ENCODE data around the gene FLOT1. TPM values are rescaled to one million over a fixed set of nuclear protein-coding genes. Genes with fewer than 3 reads are reported as not detected.

The FLOT1 gene, protein sequence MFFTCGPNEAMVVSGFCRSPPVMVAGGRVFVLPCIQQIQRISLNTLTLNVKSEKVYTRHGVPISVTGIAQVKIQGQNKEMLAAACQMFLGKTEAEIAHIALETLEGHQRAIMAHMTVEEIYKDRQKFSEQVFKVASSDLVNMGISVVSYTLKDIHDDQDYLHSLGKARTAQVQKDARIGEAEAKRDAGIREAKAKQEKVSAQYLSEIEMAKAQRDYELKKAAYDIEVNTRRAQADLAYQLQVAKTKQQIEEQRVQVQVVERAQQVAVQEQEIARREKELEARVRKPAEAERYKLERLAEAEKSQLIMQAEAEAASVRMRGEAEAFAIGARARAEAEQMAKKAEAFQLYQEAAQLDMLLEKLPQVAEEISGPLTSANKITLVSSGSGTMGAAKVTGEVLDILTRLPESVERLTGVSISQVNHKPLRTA
- total RNA-seq = 90.3 and 99.3 TPM in 2 replicates

GRCh38 chr6:30742316-30743098 lies at the start of gene FLOT1:
Gene FLOT1, minus strand, starts transcription at chr6:30742687. Its CDS starts 498 bp downstream, at chr6:30742189.

DNA sequence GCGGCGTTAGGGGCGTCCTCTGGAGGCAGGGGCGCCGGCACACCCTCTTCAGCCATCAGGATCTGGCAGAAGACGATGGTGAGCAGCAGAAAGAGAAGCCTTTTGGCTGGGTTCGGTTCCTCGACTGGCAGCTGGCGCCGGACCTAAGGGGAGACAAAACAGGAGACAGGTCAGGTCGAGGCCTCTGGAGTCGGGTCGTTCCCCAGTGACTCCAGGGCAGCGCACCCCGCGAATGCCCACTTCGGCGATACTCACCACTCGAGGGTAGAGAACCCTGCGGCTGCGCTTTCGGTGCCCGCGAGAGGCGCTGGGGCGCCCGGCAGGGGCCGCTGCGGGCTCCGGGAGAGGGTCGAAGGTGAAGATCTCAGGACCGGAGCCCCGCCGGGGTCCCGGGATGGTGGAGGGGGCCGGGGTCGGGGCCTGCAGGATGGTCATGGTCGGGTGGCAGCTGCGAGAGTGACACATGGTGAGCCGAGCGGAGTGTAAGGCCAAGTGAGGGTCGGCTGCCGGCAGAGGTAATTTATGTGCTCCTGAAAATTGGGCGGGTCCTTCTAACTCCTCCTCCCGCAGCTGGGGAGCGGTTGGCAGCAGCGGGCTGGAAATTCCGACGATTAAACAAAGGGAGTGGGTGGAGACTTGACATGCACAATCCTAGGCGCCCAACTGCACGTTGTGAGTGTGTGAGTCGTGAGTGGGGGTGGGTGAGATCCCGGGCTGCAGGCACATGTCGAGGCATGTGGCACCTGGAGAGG lies 1.7 kb upstream of the FLOT1 start, which contains the start of gene IER3:
TSS of gene IER3 (minus strand) at position 494 of the 752 bp plus-strand sequence. CDS start at position 465, 29 bp downstream.

DNA sequence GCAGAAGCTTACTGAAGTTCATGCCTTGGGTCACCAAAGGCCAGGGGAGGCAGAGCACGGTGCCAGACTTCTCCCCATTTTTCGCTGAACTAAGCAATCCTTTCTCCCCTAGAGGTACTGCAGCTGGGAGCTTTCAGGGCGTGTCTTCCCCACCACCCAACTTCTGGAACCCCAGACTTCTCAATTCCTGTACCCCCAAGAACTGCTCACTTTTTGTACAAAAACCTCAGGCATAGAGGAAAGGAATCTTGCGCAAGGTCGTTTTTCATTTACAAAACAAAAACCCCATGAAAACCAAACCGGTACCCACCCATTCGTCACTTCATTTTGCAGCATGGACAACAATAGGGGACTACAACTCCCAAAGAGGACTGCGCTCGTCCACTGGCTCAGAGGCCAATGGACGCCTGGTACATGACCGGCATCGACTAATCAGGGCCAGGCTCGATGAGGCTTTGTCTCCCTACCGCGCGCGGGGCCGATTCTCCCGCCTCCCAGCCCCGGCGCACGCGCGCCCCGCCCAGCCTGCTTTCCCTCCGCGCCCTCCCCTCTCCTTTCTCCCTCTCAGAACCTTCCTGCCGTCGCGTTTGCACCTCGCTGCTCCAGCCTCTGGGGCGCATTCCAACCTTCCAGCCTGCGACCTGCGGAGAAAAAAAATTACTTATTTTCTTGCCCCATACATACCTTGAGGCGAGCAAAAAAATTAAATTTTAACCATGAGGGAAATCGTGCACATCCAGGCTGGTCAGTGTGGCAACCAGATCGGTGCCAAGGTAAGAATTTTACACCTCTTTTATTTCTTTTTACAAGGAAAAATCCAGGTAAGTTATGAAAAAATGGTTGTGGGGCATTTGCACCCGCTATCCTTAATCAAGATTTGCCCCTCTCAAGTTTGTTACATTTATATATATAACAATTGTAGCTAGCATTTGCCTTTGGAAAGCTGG lies 22.4 kb downstream of the FLOT1 start, which contains the start of gene TUBB:
TSS of gene TUBB (plus strand) at position 562 of the 947 bp plus-strand sequence. CDS start at position 717, 155 bp downstream.

GRCh38 chr6:30717129-30717844 lies 25.2 kb downstream of the FLOT1 start, which contains the start of gene MDC1:
Gene MDC1, minus strand, starts transcription at chr6:30717281. Its CDS starts 2,106 bp downstream, at chr6:30715175.

GRCh38 chr6:30690403-30691207 lies 51.9 kb downstream of the FLOT1 start, which contains the start of gene NRM:
Gene NRM, minus strand, starts transcription at chr6:30690984. Its CDS starts 10 bp downstream, at chr6:30690974.

DNA sequence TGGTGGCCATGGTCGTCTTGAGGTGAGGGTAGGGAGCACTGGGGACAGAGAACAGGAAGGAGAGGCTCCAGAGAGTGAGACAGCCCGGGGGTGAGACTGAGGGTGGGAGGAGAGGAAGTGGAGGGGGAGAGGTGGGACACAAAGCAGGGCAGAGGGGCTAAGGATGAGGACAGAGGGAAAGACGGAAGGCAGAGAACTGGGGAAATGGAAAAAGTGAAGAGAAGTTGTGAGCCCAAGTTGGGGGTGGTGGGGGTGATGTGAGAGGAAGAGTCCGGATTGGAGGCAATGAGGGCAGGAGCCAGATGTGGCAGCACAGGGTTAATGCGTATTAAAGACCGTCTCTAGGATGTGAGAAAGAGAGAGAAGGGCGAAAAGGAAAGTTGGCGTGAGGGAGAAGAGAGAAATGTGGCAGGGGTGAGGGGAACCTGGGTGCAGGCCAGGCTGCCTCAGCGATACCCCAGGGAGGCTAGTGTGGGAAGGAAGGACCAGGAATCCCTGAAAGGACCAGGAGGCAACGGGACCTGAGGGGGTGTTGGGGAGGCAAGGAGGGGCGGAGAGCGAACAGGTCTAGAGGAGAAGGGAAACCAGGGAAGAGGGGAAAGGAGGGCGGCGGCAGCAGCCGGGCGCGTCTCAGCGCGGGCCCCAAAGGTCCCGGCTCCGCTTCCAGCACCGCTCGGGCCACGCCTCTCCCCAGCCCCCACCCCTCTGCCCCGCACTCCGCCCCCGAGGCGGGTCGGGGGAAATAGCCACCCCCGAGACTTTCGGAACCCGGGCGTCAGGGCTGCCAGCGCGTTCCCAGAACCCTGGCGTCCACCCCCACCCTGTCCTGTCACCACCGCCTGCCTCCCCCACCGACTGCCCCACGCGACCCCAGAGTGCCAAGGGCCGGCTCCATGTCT lies 56.2 kb downstream of the FLOT1 start, which contains the start of gene PPP1R18:
TSS of gene PPP1R18 (minus strand) at position 637 of the 899 bp plus-strand sequence. CDS start at position 10, 627 bp downstream.

Small RNA genes lying within 50 kb of the gene (small RNA-seq; reads per million reads assigned to genes)
- gene RF00019 (not detected), gene RN7SL353P (not detected)

Other genes starting within 250 kb of the FLOT1 start
- gene GNL1, start 186.2 kb downstream of the FLOT1 start, total RNA-seq = 53.3 and 53.5 TPM in 2 replicates
- gene PRR3, start 185.4 kb downstream of the FLOT1 start, total RNA-seq = 5.7 and 8.2 TPM in 2 replicates
- 41.1 and 45.6 TPM in 2 replicates for gene ABCF1, start 171.2 kb downstream of the FLOT1 start, total RNA-seq
- gene PPP1R10, start 125.4 kb downstream of the FLOT1 start, total RNA-seq = 43.3 and 56.8 TPM in 2 replicates
- 84.2 and 95.2 TPM in 2 replicates for gene MRPS18B, start 124.8 kb downstream of the FLOT1 start, total RNA-seq
- gene ATAT1, start 115.8 kb downstream of the FLOT1 start, total RNA-seq = 4.6 and 6.3 TPM in 2 replicates
- 1.1 and 2.9 TPM in 2 replicates for gene C6orf136, start 95.6 kb downstream of the FLOT1 start, total RNA-seq
- 22.9 and 23.0 TPM in 2 replicates for gene DHX16, start 69.7 kb downstream of the FLOT1 start, total RNA-seq
- 47.8 and 67.2 TPM in 2 replicates for gene PPP1R18, start 56.0 kb downstream of the FLOT1 start, total RNA-seq
- gene NRM, start 51.7 kb downstream of the FLOT1 start, total RNA-seq = 3.5 and 4.4 TPM in 2 replicates
- 6.8 and 8.4 TPM in 2 replicates for gene MDC1, start 25.4 kb downstream of the FLOT1 start, total RNA-seq
- gene TUBB, start 22.3 kb downstream of the FLOT1 start, total RNA-seq = 566 and 592 TPM in 2 replicates
- gene IER3, start 1.9 kb upstream of the FLOT1 start, total RNA-seq = 17.0 and 54.6 TPM in 2 replicates
- 16.7 and 22.2 TPM in 2 replicates for gene DDR1, start 141.8 kb upstream of the FLOT1 start, total RNA-seq
- gene GTF2H4, start 165.5 kb upstream of the FLOT1 start, total RNA-seq = 12.3 and 16.5 TPM in 2 replicates
- 10.8 and 14.5 TPM in 2 replicates for gene VARS2, start 171.6 kb upstream of the FLOT1 start, total RNA-seq
- gene SFTA2, start 189.5 kb upstream of the FLOT1 start, total RNA-seq = not detected in 2 replicates
- gene MUCL3, start 198.3 kb upstream of the FLOT1 start, total RNA-seq = not detected in 2 replicates
- not detected in 2 replicates for gene MUC21, start 241.0 kb upstream of the FLOT1 start, total RNA-seq